ENCODE measurements around the gene CEP104. TPM values are rescaled to one million over a fixed set of nuclear protein-coding genes. Genes with fewer than 3 reads are reported as not detected.

Gene CEP104
- total RNA-seq, 1 donor from 2014 or later = 23.1 TPM

DNA sequence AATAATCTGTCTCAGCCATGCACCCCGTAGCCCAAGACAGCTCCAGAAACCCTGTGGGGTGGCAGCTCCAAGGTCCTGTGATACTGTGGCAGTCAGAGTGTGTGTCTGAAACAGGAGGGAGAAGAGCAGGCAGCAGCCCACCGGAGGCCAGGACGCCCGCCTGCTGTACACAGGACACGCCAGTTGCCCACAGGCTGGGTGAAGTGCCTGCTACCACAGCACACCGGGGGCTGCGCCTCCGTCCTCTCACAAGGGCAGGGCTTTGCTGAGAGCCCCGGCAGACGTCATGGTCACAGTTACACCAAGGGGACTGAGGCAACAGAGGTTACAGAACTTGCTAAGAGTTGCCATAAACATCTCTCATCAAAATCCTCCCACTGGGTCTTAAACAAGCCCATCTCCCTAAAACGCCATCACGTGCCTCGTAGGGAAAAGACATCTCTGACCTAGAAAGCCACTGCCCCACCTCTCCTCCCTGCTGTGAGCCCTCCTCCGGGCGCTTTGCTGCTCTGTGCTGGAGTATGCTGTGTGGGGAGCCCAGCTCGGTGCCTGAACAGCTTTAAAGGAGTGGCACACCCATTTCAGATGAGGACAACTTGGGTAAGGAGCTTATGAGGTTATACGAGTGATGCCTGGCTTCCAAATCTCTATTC lies 37.7 kb upstream of the CEP104 start:
- DNase-seq (ENCODE audit: low read depth) = no peak

DNA sequence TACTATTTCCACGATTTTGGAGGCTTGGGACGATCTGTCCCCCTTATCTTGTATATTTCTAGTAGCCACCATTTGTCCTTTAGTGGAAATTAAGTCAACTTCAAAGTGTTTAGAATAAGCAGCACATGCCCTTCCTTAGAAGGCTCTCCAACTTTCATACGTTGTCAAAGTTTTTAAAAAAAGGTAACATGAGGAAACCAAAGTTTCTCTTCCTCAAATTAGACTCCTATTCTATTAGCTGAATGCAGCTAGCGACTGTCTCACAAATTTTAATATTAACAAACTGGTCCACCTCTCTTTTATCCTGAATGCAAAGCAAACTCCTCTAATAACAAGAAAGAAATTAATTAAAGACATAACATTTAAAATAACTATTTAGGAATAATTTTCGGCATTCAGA lies 36.2 kb upstream of the CEP104 start:
- DNase-seq (ENCODE audit: low read depth) = no peak

GRCh38 chr1:3892748-3893147 lies 35.7 kb upstream of the CEP104 start:
- no peak for DNase-seq (ENCODE audit: low read depth)

- no peak for DNase-seq (ENCODE audit: low read depth)
Measured at GRCh38 chr1:3891329-3891865, 34.4 kb upstream of the CEP104 start.

DNA sequence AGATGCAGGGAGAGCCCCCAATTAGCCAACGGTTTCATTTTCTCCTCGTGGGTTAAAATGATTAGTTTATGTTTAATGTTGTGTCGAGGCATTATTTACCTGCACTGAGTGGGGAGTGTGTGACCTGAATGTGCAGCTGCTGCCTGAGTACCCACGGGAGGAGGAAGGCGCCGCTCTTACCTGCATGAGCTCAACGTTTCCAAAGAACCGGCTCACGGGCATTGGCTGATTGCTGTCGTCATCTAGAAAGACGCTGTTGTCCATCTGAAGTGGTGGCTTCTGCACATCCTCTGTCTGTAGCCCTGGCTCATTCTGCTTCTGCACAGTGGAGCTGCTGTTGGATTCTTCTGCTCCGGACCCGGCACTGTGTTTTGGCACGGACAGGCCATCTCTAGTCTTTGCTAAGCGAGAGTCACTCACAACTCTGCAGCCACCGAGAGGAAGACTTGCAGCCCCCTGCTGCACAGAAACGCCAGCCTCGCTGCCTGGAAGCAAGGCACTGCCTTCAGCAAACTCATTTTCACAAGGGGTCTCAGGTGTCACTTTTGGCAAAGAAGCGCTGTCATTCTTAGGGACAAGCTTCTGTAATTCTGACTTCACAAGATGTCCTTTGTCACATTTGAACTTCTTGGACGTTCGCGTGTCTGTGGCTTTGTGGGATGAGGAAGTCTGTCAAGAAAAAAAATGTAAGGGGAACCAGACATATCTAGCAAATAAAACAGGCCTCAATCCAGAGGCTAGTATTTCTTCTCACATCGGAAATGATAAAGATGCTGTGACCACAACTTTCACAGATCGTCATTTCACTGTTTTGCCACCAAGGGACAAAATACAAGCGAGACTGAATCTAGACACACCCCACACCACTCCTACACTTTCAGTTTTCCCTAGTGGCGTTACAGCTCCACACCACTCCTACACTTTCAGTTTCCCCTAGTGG lies 33.6 kb upstream of the CEP104 start:
- no peak for DNase-seq (ENCODE audit: low read depth)

- no peak for DNase-seq (ENCODE audit: low read depth)
Measured at GRCh38 chr1:3889936-3890335, 32.9 kb upstream of the CEP104 start.

DNA sequence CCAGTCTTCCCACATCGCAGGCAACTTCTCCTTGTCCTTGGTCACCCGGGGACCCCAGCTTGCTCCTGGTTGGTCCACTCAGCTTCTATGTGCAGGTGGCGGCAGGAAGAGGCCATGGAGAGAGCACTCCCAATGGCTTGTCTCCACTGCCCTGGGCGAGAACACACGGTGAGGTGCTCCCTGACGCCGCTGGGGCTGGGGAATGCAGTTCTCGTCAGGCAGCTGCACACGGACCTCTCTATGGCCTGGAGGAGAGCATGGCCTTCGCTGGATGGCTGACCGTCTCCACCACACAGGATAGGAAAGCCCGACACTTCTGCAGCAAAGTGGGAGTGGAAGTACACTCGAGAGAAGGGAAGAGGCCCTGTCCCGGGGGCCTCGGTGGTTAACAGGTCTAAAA lies 31.3 kb upstream of the CEP104 start:
- DNase-seq (ENCODE audit: low read depth) = no peak

DNA sequence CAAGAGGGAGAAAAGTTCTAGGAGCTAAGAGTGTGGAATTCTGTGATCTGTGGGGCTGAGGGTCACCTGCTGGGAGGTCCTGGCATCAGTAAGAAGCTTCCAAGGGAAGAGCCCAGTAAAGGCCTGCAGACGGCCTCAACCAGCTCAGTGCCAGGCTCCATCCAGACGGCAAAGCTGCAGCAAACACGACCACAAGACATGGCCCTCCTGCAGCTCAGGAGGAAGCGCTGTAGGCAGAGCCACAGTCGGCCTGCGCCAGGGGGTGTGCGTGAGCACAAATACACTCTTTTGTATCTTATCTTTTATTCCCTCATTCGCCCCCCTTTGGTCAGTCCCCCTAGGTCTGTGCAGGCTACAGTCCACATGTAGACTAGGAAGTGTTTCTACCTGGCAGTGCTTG lies 29.7 kb upstream of the CEP104 start:
- no peak for DNase-seq (ENCODE audit: low read depth)

DNA sequence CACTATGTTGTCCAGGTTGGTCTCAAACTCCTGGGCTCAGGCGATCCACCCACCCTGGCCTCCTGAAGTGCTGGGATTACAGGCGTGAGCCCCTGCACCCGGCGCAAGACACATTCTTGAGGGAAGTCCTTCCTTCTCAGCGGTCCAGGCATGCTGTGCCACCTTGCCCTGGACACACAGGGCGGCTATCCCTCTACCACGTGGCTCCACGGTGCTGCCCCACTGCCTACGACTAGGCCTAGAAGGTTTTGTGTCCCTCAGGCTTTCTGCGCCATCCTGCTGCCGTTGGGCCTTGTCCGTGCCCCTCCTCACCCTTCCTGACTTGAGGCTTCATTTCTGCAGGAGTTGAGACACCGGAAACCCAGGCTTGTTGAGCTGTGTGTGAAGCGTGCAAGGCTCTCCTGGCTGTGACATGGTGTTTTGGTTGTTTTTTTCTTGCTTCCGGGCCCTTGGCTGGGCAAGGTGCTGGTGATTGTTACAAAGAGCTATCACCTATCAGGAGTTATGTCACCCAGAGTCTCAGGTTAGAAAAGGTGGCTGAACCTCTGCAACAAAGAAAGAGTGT lies 29.2 kb upstream of the CEP104 start:
- no peak for DNase-seq (ENCODE audit: low read depth)

DNA sequence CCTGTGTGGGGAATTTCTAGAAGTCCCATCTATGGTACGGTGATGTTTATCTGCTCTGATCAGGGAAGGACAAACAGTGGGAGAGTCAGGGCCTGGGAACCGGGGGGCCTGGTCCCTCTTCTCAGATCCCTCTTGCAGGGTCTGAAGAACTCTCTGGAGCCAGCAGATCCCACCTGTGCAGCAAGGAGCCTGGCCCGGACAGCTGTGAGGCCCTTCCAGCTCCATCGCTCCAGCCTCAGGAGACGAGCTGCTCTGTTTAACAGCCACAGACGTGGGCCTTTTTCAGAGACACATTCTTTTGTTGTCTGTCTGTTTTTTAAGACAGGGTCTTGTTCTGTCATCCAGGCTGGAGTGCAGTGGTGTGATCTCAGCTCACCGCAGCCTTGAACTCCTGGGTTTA lies 28.6 kb upstream of the CEP104 start:
- no peak for DNase-seq (ENCODE audit: low read depth)

GRCh38 chr1:3884966-3885365 lies 28.0 kb upstream of the CEP104 start:
- no peak for DNase-seq (ENCODE audit: low read depth)

GRCh38 chr1:3883194-3883925 lies 26.3 kb upstream of the CEP104 start:
- DNase-seq (ENCODE audit: low read depth) = no peak

DNA sequence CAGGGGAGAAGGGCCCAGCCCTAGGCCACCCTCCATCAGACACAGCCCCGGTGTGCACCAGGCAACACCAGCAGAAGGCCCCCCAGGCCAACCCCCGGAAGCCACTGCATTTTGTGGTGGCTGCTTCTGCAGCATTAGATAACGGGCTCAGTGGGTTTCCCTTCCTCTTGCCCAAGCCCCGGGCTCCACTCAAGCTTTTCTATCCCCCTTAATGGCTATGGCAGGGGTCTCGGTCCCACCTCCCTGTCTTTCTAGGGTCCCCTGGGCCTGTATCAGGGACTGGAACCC lies 24.1 kb upstream of the CEP104 start:
- DNase-seq (ENCODE audit: low read depth) = no peak

DNA sequence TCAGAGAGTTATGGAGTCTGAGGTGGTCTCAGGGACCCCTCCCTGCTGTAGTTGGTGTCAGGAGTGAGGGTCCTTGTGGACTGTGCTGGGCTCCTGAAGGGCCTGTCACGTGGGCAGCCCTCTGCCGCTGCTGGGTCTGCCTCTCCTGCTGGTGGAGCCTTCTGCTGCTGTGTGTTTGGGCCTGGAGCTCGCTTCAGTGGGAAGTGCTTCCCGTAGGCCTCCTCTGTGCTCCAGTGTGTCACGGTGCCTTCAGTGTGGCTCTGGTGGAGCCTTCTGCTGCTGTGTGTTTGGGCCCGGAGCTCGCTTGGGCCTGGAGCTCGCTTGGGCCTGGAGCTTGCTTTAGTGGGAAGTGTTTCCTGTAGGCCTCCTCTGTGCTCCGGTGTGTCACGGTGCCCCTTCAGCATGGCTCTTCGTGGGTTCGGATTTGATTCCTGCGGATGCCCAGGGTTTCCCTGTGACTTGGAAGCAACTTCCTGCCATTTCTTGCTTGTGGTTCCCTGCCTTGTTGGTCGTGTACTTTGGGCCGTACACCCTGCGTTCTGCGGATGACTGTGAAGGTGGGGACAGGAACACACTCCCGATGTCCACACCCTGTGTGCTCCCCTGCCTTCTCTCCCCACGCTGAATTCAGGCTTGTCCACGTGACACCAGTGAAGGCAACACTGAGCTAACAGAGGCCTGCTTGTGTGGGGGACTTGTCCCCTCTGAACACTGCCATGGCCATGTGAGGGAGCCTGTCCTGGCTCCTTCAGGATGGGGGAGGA lies 23.6 kb upstream of the CEP104 start:
- DNase-seq (ENCODE audit: low read depth) = no peak

DNA sequence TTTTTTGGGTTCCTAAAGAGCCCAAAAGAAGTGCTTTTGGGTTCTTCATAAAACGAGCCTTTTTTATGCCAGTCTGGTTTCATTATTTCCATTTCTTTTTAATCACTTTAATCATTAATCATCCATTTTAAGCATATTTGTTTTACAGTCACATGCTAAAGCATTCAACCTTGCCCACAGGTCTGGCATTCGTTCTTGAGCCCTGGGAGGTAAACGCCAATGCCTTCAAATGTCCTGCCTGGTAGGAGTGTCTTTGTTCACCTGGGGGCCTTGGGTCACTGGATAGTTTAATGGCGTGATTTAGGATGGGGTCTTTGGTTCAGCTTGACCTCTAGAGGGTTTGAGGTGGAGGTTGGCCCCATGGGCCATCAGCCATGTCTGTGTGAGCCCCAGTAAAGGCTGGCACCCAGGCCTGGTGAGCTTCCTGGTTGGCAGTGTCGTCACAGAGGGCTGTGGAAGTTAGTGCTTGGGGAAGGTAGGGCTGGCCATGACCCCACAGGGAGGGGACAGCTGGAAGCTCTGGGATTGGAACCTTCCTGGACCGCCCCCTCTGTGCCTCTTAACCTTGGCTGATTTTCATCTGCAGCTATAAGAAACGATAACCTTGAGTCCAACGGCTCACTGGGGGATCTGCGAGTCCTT lies 22.9 kb upstream of the CEP104 start:
- no peak for DNase-seq (ENCODE audit: low read depth)

- DNase-seq (ENCODE audit: low read depth) = no peak
Measured at GRCh38 chr1:3879099-3879498, 22.1 kb upstream of the CEP104 start.

DNA sequence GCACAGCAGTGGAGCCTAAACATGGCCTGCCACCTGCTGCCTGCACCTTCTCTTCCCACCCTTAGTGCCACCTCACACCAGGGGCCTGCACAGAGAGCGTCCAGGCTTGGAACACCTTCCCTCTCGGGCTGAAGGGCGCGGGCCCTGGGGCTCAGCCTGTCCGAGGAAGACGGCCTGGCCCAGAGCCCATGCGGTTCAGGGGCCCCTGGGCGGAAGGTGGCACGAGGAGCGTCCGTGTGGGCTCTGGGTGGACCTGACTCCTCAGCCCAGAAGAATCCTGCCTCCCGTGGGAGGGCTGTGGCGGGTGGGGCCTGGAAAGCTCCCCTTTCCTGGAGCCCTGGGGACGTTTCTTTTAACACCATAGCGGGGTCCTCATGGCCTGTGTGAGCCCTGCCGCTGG lies 19.7 kb upstream of the CEP104 start:
- no peak for DNase-seq (ENCODE audit: low read depth)

- DNase-seq (ENCODE audit: low read depth) = no peak
Measured at GRCh38 chr1:3874736-3875135, 17.7 kb upstream of the CEP104 start.

GRCh38 chr1:3872546-3872945 lies 15.5 kb upstream of the CEP104 start:
- no peak for DNase-seq (ENCODE audit: low read depth)

DNA sequence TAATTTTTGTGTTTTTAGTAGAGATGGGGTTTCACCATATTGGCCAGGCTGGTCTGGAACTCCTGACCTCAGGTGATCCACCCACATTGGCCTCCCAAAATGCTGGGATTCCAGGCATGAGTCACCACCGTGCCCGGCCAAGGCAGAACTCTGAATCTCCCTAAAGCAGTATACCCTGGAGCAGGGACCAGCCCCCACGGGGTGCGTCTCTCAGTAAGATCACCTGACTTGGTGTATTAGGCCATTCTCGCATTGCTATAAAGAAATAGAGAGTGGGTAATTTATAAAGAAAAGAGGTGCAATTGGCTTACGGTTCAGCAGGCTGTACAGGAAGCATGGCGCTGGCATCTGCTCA lies 14.4 kb upstream of the CEP104 start:
- DNase-seq (ENCODE audit: low read depth) = no peak
